ENCODE data around the gene PPP3R2. TPM values are rescaled to one million over a fixed set of nuclear protein-coding genes. Genes with fewer than 3 reads are reported as not detected.

The PPP3R2 gene
- polyA plus RNA-seq, 2 of the 4 experiments (the other 2 are of a cell fraction): not detected

DNA sequence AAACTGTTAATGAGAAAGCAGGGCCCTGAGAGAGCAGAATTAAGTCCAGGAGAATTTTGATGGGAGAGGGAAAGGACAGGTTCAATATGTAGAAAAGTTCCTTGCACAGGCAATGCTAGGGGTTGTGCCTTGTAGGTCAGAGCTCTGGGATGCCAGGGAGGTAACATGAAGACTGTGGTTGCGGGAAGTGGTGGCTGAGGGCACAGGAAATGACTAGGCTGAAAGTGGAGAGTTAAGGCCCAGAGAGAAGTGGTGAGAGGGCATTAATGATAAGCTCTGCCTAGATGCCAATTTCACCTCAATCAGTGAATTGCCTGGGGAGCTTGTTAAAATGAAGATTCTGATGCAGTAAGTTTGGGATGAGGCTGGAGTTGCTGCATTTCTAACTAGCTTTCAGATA lies 31.5 kb upstream of the PPP3R2 start:
- ChIA-PET CTCF (interaction anchor here (1.0 to 1.5 kb wide), 2 partner anchors 22 to 25 kb away, joined by 3 to 5 read pairs; no protein-coding TSS in a partner anchor), POLR2A (no interaction called here)
- Histone ChIP-seq H3K9me3 (no peaks in the 10 kb centered on the region), H3K27ac (no peak overlapping the region), H3K4me1 (no peaks in the 10 kb centered on the region), H3K4me3 (no peak overlapping the region), H3K4me2 (no peak overlapping the region)
- ATAC-seq (no peak), FAIRE-seq (no peak), DNase-seq (ENCODE audit: low read depth in 1 of 2, low spot score in 1 of 2) (no peak)
- 42% methylated on average over 1 of the region's 1 CpG for WGBS (ENCODE audit: missing lambda C conversion rate)
- TF ChIP-seq KDM5A (IDR thresholded peaks at IDR 0.05) (no peak), HOXA7 (CRISPR knock-in tag; IDR thresholded peaks at IDR 0.05) (no peak)
- TF ChIP-seq, protein P1, sequence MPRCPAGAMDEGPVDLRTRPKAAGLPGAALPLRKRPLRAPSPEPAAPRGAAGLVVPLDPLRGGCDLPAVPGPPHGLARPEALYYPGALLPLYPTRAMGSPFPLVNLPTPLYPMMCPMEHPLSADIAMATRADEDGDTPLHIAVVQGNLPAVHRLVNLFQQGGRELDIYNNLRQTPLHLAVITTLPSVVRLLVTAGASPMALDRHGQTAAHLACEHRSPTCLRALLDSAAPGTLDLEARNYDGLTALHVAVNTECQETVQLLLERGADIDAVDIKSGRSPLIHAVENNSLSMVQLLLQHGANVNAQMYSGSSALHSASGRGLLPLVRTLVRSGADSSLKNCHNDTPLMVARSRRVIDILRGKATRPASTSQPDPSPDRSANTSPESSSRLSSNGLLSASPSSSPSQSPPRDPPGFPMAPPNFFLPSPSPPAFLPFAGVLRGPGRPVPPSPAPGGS (IDR thresholded peaks at IDR 0.05): no peak

GRCh38 chr9:101625876-101626275 lies 31.1 kb upstream of the PPP3R2 start:
- TF ChIP-seq POLR2A (IDR thresholded peaks at IDR 0.05; ENCODE audit: low read length) (no peak), SMC3 (IDR thresholded peaks at IDR 0.05) (no peak), BHLHE40 (IDR thresholded peaks at IDR 0.05; ENCODE audit: low read depth, low read length) (no peak), HMGXB4 (CRISPR knock-in tag; IDR thresholded peaks at IDR 0.05; ENCODE audit: borderline replicate concordance) (no peak), NPAS2 (CRISPR knock-in tag; IDR thresholded peaks at IDR 0.05; ENCODE audit: borderline replicate concordance) (no peak), ESRRA (IDR thresholded peaks at IDR 0.05; ENCODE audit: borderline replicate concordance, low read length) (no peak)
- no peak for FAIRE-seq
- no peak for DNase-seq (ENCODE audit: low read depth in 1 of 2, low spot score in 1 of 2)
- POLR2A ChIA-PET: no interaction called here
- H3K4me3 ChIP-seq: no peak overlapping the region
- H3K4me2 ChIP-seq: no peak overlapping the region
- no peak overlapping the region for H3K27ac ChIP-seq
- CTCF ChIA-PET: interaction anchor here (1.0 to 1.5 kb wide), 2 partner anchors 22 to 24 kb away, joined by 3 to 5 read pairs; no protein-coding TSS in a partner anchor
- WGBS (ENCODE audit: missing lambda C conversion rate): 28% methylated on average over 2 of the region's 2 CpGs
- H3K9me3 ChIP-seq: no peaks in the 10 kb centered on the region
- ATAC-seq: no peak
- no peaks in the 10 kb centered on the region for H3K4me1 ChIP-seq

DNA sequence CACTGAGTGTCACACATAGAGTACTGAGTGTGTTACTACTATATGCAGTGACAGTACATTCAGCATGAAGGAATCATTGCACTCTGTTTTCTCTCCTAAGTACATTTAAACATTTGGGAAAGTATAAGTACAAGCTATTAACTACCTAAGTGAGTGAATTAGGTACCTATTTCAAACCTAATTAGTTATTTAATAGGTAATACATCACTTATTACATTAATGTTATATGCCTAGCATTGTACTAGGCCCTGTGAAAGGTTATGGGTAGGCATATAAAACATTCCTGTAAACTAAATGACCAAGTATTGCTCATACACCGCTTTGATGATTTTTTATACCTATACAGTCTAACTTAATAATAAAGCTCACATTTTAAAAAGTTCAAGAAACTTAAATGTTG lies 25.7 kb upstream of the PPP3R2 start:
- ChIA-PET CTCF (interaction anchor here (0.8 kb wide), 1 partner anchor 232 kb away, joined by 3 read pairs; no protein-coding TSS in a partner anchor), POLR2A (no interaction called here)
- H3K27ac ChIP-seq: no peak overlapping the region
- DNase-seq (ENCODE audit: low read depth in 1 of 2, low spot score in 1 of 2) (no peak), FAIRE-seq (no peak), ATAC-seq (no peak)
- no peak for TF ChIP-seq MAFK (IDR thresholded peaks at IDR 0.05; ENCODE audit: partially characterized antibody)
- no peak for TF ChIP-seq GATA3 (IDR thresholded peaks at IDR 0.05; ENCODE audit: borderline replicate concordance)
- H3K4me3 ChIP-seq: no peak overlapping the region
- 83% methylated on average over 1 of the region's 1 CpG for WGBS (ENCODE audit: missing lambda C conversion rate)
- H3K9me3 ChIP-seq: no peaks in the 10 kb centered on the region
- H3K4me2 ChIP-seq: no peak overlapping the region
- no peaks in the 10 kb centered on the region for H3K4me1 ChIP-seq

GRCh38 chr9:101618698-101619097 lies 23.9 kb upstream of the PPP3R2 start:
- TF ChIP-seq ZNF302 (CRISPR knock-in tag; IDR thresholded peaks at IDR 0.05): no peak
- no peak for TF ChIP-seq MAFK (IDR thresholded peaks at IDR 0.05; ENCODE audit: partially characterized antibody)
- no peak for TF ChIP-seq HOXB13 (CRISPR knock-in tag; IDR thresholded peaks at IDR 0.05; ENCODE audit: low read depth)
- no peak for ATAC-seq

GRCh38 chr9:101605547-101605946 lies 10.8 kb upstream of the PPP3R2 start:
- FAIRE-seq (no peak), DNase-seq (ENCODE audit: low read depth in 1 of 2, low spot score in 1 of 2) (no peak), ATAC-seq (no peak)
- H3K4me1 ChIP-seq: no peaks in the 10 kb centered on the region
- no peak overlapping the region for H3K4me2 ChIP-seq
- CTCF ChIA-PET: no interaction called here
- H3K4me3 ChIP-seq: no peak overlapping the region
- no peak overlapping the region for H3K27ac ChIP-seq
- H3K9me3 ChIP-seq: no peaks in the 10 kb centered on the region
- WGBS (ENCODE audit: missing lambda C conversion rate): 13% methylated on average over 3 of the region's 3 CpGs
- POLR2A ChIA-PET: no interaction called here
- TF ChIP-seq TFCP2L1 (CRISPR knock-in tag; IDR thresholded peaks at IDR 0.05) (no peak), BHLHE40 (IDR thresholded peaks at IDR 0.05; ENCODE audit: low read depth, low read length) (no peak), FOSL2 (IDR thresholded peaks at IDR 0.05) (no peak), FOSL2 (CRISPR knock-in tag; IDR thresholded peaks at IDR 0.05) (no peak), HOXB5 (CRISPR knock-in tag; IDR thresholded peaks at IDR 0.05) (no peak), SREBF2 (IDR thresholded peaks at IDR 0.05) (no peak), EHMT2 (IDR thresholded peaks at IDR 0.05; ENCODE audit: low read depth) (no peak), ZSCAN20 (CRISPR knock-in tag; IDR thresholded peaks at IDR 0.05) (no peak), GATA3 (IDR thresholded peaks at IDR 0.05; ENCODE audit: borderline replicate concordance) (no peak), CBX8 (IDR thresholded peaks at IDR 0.05) (no peak), HES2 (IDR thresholded peaks at IDR 0.05) (no peak), CBX2 (IDR thresholded peaks at IDR 0.05; ENCODE audit: borderline replicate concordance, low read depth) (no peak)
- TF ChIP-seq, protein P2, sequence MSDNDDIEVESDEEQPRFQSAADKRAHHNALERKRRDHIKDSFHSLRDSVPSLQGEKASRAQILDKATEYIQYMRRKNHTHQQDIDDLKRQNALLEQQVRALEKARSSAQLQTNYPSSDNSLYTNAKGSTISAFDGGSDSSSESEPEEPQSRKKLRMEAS (IDR thresholded peaks at IDR 0.05): no peak

More at GRCh38 chr9:101618698-101619097, 23.9 kb upstream of the PPP3R2 start:
- no peak overlapping the region for H3K4me2 ChIP-seq
- CTCF ChIA-PET: interaction anchor here (0.7 kb wide), 1 partner anchor 17 kb away, joined by 4 read pairs; no protein-coding TSS in a partner anchor
- no peak overlapping the region for H3K4me3 ChIP-seq
- DNase-seq (ENCODE audit: low read depth in 1 of 2, low spot score in 1 of 2) (no peak), FAIRE-seq (no peak)
- POLR2A ChIA-PET: no interaction called here
- H3K27ac ChIP-seq: no peak overlapping the region
- H3K9me3 ChIP-seq: no peaks in the 10 kb centered on the region
- no peaks in the 10 kb centered on the region for H3K4me1 ChIP-seq
